G401 (cell line): ENCODE results near the gene FARSA. TPM values are rescaled to one million over a fixed set of nuclear protein-coding genes. Genes with fewer than 3 reads are reported as not detected.
"Not testable (repeated sequence)": the region's sequence is repeated elsewhere in the genome, so short reads cannot be mapped to it uniquely, and the experiment has no call there.

Experiments
- DNase-seq: peaks from one replicate; pipeline ENCODE4 v3.0.0-alpha.2; 2015; ENCODE audit warnings: low spot score
- in situ Hi-C: cut with HindIII; loops from 2 replicates; pipeline ENCODE4 v1.10.0; 2016; ENCODE audit warnings: low sequenced_read_pairs, mixed read lengths
- total RNA-seq: library from RNA; depleted of rRNA; stranded (reverse); fragments of >200 nt; shearing (Covaris generic); gene quantifications from 2 replicates; pipeline ENCODE4 v1.2.3, GENCODE V29; 2014

The FARSA gene
- total RNA-seq, 1 experiment from 2014 or later: 150 TPM

DNA sequence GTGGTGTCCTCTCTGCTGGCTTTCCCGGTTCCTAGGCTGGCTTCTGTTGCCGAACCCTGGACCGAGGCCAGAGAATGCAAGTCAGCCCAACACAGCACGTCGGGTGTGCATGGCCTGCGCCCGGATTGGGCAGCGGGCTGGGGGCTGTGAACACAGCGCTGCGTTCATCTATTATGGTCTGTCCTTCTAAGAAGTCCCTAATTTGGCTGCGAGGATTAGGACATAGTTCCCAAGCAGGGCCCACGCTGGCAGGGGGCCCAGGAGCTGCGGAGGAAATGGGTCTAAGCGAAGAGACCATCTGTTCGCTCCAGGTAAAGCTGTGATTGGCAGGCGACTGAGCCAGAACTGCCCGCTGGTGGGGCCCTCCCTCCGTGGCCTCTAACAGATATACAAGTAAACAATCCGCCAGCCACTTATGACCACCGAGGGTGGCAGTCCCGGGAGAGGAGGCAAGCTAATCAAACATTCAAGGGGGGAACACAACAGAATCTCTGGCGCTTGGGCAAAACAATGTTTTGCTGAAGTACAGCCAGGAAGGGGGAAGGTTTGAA, 20.4 kb downstream of the FARSA start:
- peak; percentile 98 for DNase-seq
- in situ Hi-C loops: loop anchor here (25.0 kb wide), 1 partner anchor 149 kb away; no protein-coding TSS in a partner anchor

DNA sequence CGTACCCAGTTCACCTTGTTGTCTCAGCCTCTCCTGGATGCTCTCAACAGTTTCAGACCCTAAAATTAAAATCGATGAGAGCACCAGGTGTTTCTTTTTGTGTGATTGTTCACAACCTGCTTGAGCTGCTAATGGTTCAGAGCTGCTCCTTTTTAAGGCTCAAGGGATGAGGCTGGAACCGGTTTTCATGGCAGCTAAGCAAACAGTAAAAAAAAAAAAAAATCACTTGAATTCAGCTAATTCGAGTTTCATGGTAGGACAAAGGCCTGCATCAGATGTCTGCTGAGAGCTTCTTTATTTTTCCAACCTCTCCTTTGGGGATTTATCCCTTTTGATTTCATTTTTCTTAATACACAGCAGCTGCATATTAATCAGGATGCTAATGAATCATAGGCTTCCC, 20.9 kb downstream of the FARSA start:
- no peak for DNase-seq
- in situ Hi-C loops: loop anchor here (25.0 kb wide), 1 partner anchor 150 kb away; no protein-coding TSS in a partner anchor

GRCh38 chr19:12907166-12907565, 26.3 kb downstream of the FARSA start:
- in situ Hi-C loops: loop anchor here (25.0 kb wide), 1 partner anchor 155 kb away; no protein-coding TSS in a partner anchor
- DNase-seq: no peak

DNA sequence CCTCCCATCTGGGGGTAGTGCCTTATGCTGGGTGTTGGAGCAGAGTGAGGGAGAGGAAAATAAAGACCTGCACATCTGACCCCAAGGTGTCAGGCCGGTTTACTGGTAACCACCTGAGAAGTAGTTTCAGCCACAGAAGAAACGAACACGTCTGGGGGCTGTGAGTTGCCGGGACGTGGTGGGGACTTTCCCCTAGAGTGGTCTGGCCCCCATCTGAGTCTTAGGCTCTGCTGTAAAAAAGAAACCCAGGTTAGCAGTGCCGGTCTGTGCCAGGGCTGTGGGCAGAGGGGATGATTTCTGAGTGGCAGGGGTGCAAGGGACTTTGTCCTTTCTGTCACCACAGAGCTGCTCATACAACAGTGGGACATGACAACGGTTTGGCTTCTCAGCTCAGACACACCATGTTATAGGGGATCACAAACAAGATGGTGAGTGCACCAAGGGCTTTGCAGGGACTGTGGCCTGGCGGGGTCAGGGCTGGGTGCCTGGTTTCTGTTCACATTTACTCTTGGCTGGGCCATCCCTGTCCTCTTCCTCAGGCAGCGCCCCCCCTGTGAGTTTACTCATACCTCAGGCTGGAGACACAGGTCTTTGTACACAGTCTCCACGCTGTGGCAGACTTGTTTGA, 33.5 kb downstream of the FARSA start:
- in situ Hi-C loops: loop anchor here (25.0 kb wide), 1 partner anchor 162 kb away; no protein-coding TSS in a partner anchor
- no peak for DNase-seq

DNA sequence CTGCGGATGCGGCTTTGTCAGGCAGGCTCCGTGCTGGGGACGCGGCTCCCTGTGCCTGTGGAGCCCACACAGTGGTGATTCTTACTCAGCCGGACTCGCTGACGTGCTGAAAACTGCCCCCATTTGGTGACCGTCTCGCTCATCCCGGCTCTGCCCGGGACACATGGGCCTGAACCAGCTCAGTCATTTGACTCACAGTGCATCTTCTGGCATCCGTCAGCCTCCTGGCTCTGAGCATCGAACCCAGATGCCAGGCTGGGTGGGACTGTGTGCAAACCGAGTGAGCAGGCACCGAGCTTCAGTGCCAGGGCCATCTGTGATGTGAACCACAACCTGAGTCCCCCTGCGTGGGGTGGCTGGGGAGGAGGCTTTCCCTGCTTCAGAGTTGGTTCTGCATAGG, 37.1 kb downstream of the FARSA start:
- DNase-seq: peak; percentile 79
- in situ Hi-C loops: no loop called here

- in situ Hi-C loops: no loop called here
- no peak for DNase-seq
Observed at GRCh38 chr19:12893582-12893981, 39.9 kb downstream of the FARSA start.

- in situ Hi-C loops: no loop called here
- no peak for DNase-seq
Observed at GRCh38 chr19:12891553-12892021, 41.9 kb downstream of the FARSA start.

DNA sequence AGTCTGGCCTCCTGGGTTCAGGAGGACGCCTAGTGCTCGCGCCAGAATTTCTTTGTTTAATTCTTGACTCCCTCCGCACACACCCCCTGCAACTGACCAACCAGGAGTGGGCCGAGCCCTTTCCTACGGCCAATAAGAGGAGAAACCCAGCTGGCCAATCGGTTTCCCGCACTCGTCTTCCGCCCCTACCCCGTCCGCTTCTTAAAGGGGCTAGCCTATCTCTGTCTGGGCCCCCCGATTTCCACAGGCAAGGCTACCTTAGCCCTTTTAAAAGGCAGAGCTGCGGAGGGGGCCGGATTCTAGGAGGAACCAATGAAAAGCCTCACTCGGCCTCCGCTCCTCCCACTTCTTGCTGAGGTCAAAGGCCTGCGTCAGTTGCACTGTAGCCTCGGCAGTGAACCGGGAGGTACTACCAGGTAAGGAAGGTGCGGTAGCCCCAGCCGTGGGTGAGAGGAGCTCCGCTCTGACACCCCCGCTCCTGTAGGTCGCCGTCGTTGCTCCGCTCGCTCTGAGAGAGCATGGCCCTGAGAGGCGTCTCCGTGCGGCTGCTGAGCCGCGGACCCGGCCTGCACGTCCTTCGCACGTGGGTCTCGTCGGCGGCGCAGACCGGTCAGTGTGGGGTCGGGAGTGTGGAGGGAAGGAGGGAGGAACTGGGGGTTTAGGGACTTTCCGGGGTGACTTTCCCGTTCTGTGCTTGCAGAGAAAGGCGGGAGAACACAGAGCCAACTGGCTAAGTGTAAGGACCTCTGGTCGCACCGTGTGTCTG, 42.5 kb downstream of the FARSA start, which contains the start of gene GCDH:
Gene GCDH, plus strand, starts transcription at position 374 of the 766 bp plus-strand sequence. Its CDS starts 145 bp downstream, at position 519.
- DNase-seq: peak; percentile 100
- in situ Hi-C loops: no loop called here

DNA sequence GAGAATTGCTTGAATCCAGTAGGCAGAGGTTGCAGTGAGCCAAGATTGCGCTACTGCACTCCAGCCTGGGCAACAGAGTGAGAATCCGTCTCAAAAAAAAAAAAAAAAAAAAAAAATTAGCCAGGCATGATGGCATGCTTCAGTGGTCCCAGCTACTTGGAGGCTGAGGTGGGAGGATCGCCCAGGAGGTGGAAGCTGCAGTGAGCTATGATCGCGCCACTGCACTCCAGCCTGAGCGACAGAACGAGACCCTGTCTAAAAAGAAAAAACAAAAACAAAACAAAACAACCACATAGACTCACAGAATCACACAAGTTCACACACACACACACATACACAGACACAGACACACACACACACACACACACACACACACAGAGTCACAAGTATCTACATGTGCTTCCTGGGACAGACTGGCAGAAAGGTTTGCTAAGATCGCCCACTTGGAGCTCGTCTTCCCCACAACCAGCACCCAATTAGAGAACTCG, 43.2 kb downstream of the FARSA start:
- DNase-seq, in situ Hi-C loops: not testable (repeated sequence)

- in situ Hi-C loops: no loop called here
- no peak for DNase-seq
Observed at GRCh38 chr19:12888006-12888603, 45.4 kb downstream of the FARSA start.

GRCh38 chr19:12886969-12887747, 46.4 kb downstream of the FARSA start, which contains the start of gene KLF1:
TSS of gene KLF1 (minus strand) at chr19:12887201. CDS start at chr19:12887140, 61 bp downstream.
- in situ Hi-C loops: no loop called here
- DNase-seq: no peak

- in situ Hi-C loops: no loop called here
- no peak for DNase-seq
Observed at GRCh38 chr19:12886651-12886968, 46.9 kb downstream of the FARSA start.

DNA sequence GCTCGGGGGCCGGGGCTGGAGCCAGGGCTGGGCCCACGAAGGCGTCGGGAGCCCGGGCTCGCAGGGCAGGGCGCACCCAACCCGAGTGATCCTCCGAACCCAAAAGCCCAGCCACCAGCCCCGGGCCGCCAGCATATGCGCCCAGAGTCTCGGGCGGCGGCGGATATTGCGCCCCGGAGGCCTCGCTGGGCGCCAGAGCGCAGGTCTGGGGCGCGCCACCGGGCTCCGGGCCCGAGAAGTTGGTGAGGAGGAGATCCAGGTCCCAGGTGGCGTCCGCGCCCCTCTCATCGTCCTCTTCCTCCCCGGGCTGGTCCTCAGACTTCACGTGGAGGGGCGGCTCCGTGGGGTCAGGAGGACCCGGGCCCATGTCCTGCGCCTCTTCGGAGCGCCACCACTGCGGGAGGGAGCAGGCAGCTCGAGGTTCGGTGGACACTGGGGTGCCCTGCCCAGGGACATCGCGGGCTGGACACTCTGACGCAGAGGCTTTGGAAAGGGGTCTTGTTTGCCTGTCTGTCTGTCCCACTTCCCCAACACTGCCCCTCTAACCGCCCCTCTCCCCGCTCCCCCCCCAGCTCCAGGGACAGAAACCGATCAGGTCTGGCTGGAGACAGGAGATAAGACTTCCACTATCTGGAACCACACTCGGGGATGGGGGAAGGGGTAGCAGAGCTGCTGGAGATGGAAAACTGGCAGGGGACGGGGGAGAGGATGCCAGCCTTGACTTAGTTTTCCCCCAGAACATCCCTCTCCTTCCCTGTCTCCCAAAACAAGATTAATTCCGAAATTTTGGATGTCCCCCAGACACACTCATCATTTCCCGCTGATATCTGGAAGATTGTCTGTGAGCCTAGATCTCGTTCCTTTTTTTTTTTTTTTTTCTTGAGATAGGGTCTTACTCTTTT, 47.5 kb downstream of the FARSA start:
- no peak for DNase-seq
- in situ Hi-C loops: no loop called here

GRCh38 chr19:12884926-12885748, 48.4 kb downstream of the FARSA start:
- no peak for DNase-seq
- in situ Hi-C loops: no loop called here

DNA sequence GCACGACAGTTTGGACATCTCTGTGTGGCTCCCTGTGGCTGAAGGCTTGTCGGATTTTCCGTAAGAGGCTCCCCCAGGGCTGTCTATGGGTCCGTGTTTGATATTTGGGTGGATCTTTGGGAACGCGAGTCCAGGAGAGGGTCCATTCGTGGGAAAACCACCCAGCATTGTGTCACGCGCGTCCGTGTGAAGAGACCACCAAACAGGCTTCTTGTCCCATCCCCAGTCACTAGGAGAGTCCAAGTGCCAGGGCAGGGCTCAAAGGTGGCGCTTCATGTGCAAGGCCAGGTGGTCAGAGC, 48.9 kb downstream of the FARSA start:
- DNase-seq: no peak
- in situ Hi-C loops: no loop called here

GRCh38 chr19:12884202-12884601, 49.3 kb downstream of the FARSA start:
- no peak for DNase-seq
- in situ Hi-C loops: no loop called here

- no peak for DNase-seq
- in situ Hi-C loops: no loop called here
Observed at GRCh38 chr19:12882589-12882988, 50.9 kb downstream of the FARSA start.
